ENCODE results near the gene AGAP1. TPM values are rescaled to one million over a fixed set of nuclear protein-coding genes. Genes with fewer than 3 reads are reported as not detected.

AGAP1 gene
- total and polyA plus RNA-seq, 9 donors, result 5.7 to 32.2 (median 20.2) TPM

DNA sequence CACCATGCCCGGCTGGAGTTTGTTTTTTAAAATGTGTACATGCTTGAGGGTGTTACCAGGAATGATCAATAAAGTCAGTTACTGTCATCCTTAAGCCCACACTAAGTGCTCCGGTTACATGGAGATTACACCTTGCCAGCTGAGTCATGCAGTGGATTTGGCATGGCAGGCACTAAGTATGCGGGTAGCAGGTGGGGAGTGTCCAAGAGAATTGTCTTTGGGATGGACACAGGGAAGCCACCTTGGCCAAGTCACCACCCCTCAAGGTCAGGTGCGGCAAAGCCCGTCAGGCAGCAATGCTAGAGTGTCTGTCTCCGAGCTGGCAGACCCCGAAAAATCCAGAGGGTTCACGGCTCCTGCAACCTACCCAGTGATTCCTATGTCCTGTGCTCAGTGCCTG, 619.6 kb downstream of the AGAP1 start:
- Histone ChIP-seq H3K9me3 (no peaks in the 10 kb centered on the region), H3K4me3 (no peak overlapping the region), H3K36me3 (no peaks in the 10 kb centered on the region), H3K27ac (no peak overlapping the region), H3K27me3 (no peaks in the 10 kb centered on the region), H3K4me1 (ENCODE audit: insufficient read depth) (peaks cover 1% of the 10 kb centered on the region)
- 94 to 98% (median 94%) methylated on average over 8 of the region's 8 CpGs for WGBS, 3 donors
- TF ChIP-seq EP300 (IDR thresholded peaks at IDR 0.05), result no peak
- TF ChIP-seq POLR2A (IDR thresholded peaks at IDR 0.05), result no peak
- TF ChIP-seq, protein P1, sequence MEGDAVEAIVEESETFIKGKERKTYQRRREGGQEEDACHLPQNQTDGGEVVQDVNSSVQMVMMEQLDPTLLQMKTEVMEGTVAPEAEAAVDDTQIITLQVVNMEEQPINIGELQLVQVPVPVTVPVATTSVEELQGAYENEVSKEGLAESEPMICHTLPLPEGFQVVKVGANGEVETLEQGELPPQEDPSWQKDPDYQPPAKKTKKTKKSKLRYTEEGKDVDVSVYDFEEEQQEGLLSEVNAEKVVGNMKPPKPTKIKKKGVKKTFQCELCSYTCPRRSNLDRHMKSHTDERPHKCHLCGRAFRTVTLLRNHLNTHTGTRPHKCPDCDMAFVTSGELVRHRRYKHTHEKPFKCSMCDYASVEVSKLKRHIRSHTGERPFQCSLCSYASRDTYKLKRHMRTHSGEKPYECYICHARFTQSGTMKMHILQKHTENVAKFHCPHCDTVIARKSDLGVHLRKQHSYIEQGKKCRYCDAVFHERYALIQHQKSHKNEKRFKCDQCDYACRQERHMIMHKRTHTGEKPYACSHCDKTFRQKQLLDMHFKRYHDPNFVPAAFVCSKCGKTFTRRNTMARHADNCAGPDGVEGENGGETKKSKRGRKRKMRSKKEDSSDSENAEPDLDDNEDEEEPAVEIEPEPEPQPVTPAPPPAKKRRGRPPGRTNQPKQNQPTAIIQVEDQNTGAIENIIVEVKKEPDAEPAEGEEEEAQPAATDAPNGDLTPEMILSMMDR (IDR thresholded peaks at IDR 0.05), result no peak
- no peak for DNase-seq
- intact Hi-C loops (cut with DNase I), result no loop called here

GRCh38 chr2:236113948-236114347, 620.1 kb downstream of the AGAP1 start:
- no peaks in the 10 kb centered on the region for H3K27me3 ChIP-seq
- H3K4me3 ChIP-seq, result no peak overlapping the region
- TF ChIP-seq, protein P1 (IDR thresholded peaks at IDR 0.05), result no peak
- no peak for TF ChIP-seq POLR2A (IDR thresholded peaks at IDR 0.05)
- no peak for TF ChIP-seq EP300 (IDR thresholded peaks at IDR 0.05)
- no peak for DNase-seq
- H3K36me3 ChIP-seq, result no peaks in the 10 kb centered on the region
- intact Hi-C loops (cut with DNase I), result no loop called here
- H3K9me3 ChIP-seq, result no peaks in the 10 kb centered on the region
- WGBS, 3 donors, result 72 to 86% (median 84%) methylated on average over 13 of the region's 13 CpGs
- H3K4me1 ChIP-seq (ENCODE audit: insufficient read depth), result peaks cover 1% of the 10 kb centered on the region
- H3K27ac ChIP-seq, result no peak overlapping the region

GRCh38 chr2:236114959-236115358, 621.1 kb downstream of the AGAP1 start:
- no peaks in the 10 kb centered on the region for H3K9me3 ChIP-seq
- no peak for DNase-seq
- no peaks in the 10 kb centered on the region for H3K27me3 ChIP-seq
- WGBS, 3 donors, result 70 to 85% (median 79%) methylated on average over 15 of the region's 15 CpGs
- no peak overlapping the region for H3K27ac ChIP-seq
- H3K4me1 ChIP-seq (ENCODE audit: insufficient read depth), result peaks cover 1% of the 10 kb centered on the region
- intact Hi-C loops (cut with DNase I), result no loop called here
- TF ChIP-seq EP300 (IDR thresholded peaks at IDR 0.05), result no peak
- TF ChIP-seq POLR2A (IDR thresholded peaks at IDR 0.05), result no peak
- TF ChIP-seq, protein P1 (IDR thresholded peaks at IDR 0.05), result no peak
- no peak overlapping the region for H3K4me3 ChIP-seq
- no peaks in the 10 kb centered on the region for H3K36me3 ChIP-seq

- TF ChIP-seq EP300 (IDR thresholded peaks at IDR 0.05), result no peak
- no peak for TF ChIP-seq POLR2A (IDR thresholded peaks at IDR 0.05)
- TF ChIP-seq, protein P1 (IDR thresholded peaks at IDR 0.05), result no peak
- no peaks in the 10 kb centered on the region for H3K36me3 ChIP-seq
- no peak for DNase-seq
- no peak overlapping the region for H3K4me3 ChIP-seq
- peaks cover 1% of the 10 kb centered on the region for H3K4me1 ChIP-seq (ENCODE audit: insufficient read depth)
- H3K27me3 ChIP-seq, result no peaks in the 10 kb centered on the region
- 71 to 88% (median 85%) methylated on average over 10 of the region's 10 CpGs for WGBS, 3 donors
- H3K9me3 ChIP-seq, result no peaks in the 10 kb centered on the region
- intact Hi-C loops (cut with DNase I), result no loop called here
- no peak overlapping the region for H3K27ac ChIP-seq
These were observed 623.6 kb downstream of the AGAP1 start for GRCh38 chr2:236117401-236117800.
